Immature natural killer cell (primary cell): ENCODE data around the gene SLC24A4. TPM values are rescaled to one million over a fixed set of nuclear protein-coding genes. Genes with fewer than 3 reads are reported as not detected.
A peak's percentile ranks its signal among the peaks of the same experiment; 100 is the strongest.

Experiments used
- DNase-seq, 3 donors: peaks; one replicate each; pipeline ENCODE4 v3.0.0; 2022; ENCODE audit warnings: mixed read lengths in 1 of 3
- H3K27ac Mint-ChIP-seq, 6 donors: one replicate each; pipeline ENCODE4 v1.8.0; 2020; ENCODE audit warnings: mixed read lengths in 6 of 6, mild to moderate bottlenecking in 5 of 6, inconsistent platforms in 4 of 6, moderate library complexity in 3 of 6
- H3K27me3 Mint-ChIP-seq, 3 donors: one replicate each; pipeline ENCODE4 v1.8.0; 2020 to 2021; ENCODE audit warnings: low read depth in 3 of 3, mild to moderate bottlenecking in 3 of 3, mixed read lengths in 3 of 3, moderate library complexity in 3 of 3, inconsistent platforms in 1 of 3
- H3K36me3 Mint-ChIP-seq, 3 donors: one replicate each; pipeline ENCODE4 v1.8.0; 2020; ENCODE audit warnings: mixed read lengths in 3 of 3, inconsistent platforms in 2 of 3, mild to moderate bottlenecking in 2 of 3
- H3K4me1 Mint-ChIP-seq, 2 donors: one replicate each; pipeline ENCODE4 v1.8.0; 2020; ENCODE audit warnings: inconsistent platforms in 2 of 2, mild to moderate bottlenecking in 2 of 2, mixed read lengths in 2 of 2, moderate library complexity in 1 of 2
- H3K4me3 Mint-ChIP-seq, 5 donors: one replicate each; pipeline ENCODE4 v1.8.0; 2020; ENCODE audit warnings: mild to moderate bottlenecking in 5 of 5, mixed read lengths in 5 of 5, inconsistent platforms in 3 of 5, moderate library complexity in 3 of 5
- H3K9me3 Mint-ChIP-seq, 6 donors: one replicate each; pipeline ENCODE4 v1.8.0; 2020; ENCODE audit warnings: mild to moderate bottlenecking in 6 of 6, mixed read lengths in 6 of 6, inconsistent platforms in 4 of 6, moderate library complexity in 3 of 6
- polyA plus RNA-seq, 3 donors: library from polyadenylated mRNA; unstranded; fragments of 300-500 nt; fragmentation: Illumina TruSeq; gene quantifications; one replicate each; pipeline ENCODE4 v1.2.3, GENCODE V29; 2021

Gene SLC24A4
- polyA plus RNA-seq, 3 donors from 2014 or later: 0.05 to 0.52 (median 0.12) TPM

- Mint-ChIP-seq H3K4me1 (no peaks in the 10 kb centered on the region), H3K36me3 (no peaks in the 10 kb centered on the region), H3K4me3 (no peak overlapping the region), H3K27ac (no peak overlapping the region), H3K27me3 (peaks cover 6 to 19% (median 8%) of the 10 kb centered on the region in 3 donors), H3K9me3 (no peaks in the 10 kb centered on the region)
- no peak for DNase-seq
Observed at GRCh38 chr14:92297818-92298595, 25.0 kb upstream of the SLC24A4 start.

- Mint-ChIP-seq H3K4me3 (no peak overlapping the region), H3K4me1 (no peaks in the 10 kb centered on the region), H3K36me3 (no peaks in the 10 kb centered on the region), H3K27me3 (peaks cover 4 to 22% (median 5%) of the 10 kb centered on the region in 3 donors), H3K9me3 (peaks cover 0 to under 1% (median 0%) of the 10 kb centered on the region in 6 donors), H3K27ac (peak overlapping the region in 1 of 6 donors; percentile 24)
- no peak for DNase-seq
Observed at GRCh38 chr14:92302481-92302880, 20.5 kb upstream of the SLC24A4 start.

- Mint-ChIP-seq H3K4me1 (no peaks in the 10 kb centered on the region), H3K36me3 (no peaks in the 10 kb centered on the region), H3K27ac (no peak overlapping the region)
Observed at GRCh38 chr14:92308716-92309115, 14.2 kb upstream of the SLC24A4 start.

GRCh38 chr14:92309968-92310530, 12.9 kb upstream of the SLC24A4 start:
- peaks cover 0 to 2% (median 0%) of the 10 kb centered on the region in 6 donors for H3K9me3 Mint-ChIP-seq
- H3K4me3 Mint-ChIP-seq: no peak overlapping the region
- H3K4me1 Mint-ChIP-seq: no peaks in the 10 kb centered on the region
- H3K27ac Mint-ChIP-seq: no peak overlapping the region
- peaks cover 0 to 4% (median 2%) of the 10 kb centered on the region in 3 donors for H3K27me3 Mint-ChIP-seq
- no peaks in the 10 kb centered on the region for H3K36me3 Mint-ChIP-seq
- no peak for DNase-seq

More at GRCh38 chr14:92308716-92309115, 14.2 kb upstream of the SLC24A4 start:
- H3K4me3 Mint-ChIP-seq: no peak overlapping the region
- H3K9me3 Mint-ChIP-seq: peaks cover 0 to 2% (median 0%) of the 10 kb centered on the region in 6 donors
- DNase-seq: no peak
- peaks cover 0 to 7% (median 2%) of the 10 kb centered on the region in 3 donors for H3K27me3 Mint-ChIP-seq

- Mint-ChIP-seq H3K4me3 (no peak overlapping the region), H3K36me3 (no peaks in the 10 kb centered on the region), H3K4me1 (no peaks in the 10 kb centered on the region), H3K27ac (no peak overlapping the region), H3K27me3 (peaks cover 0 to 4% (median 2%) of the 10 kb centered on the region in 3 donors), H3K9me3 (peaks cover 0 to 2% (median 0%) of the 10 kb centered on the region in 6 donors)
- DNase-seq: no peak
Observed at GRCh38 chr14:92310776-92311375, 12.1 kb upstream of the SLC24A4 start.

- Mint-ChIP-seq H3K36me3 (peaks cover 0 to 4% (median 0%) of the 10 kb centered on the region in 3 donors), H3K27ac (no peak overlapping the region), H3K27me3 (peaks cover 5 to 15% (median 12%) of the 10 kb centered on the region in 3 donors), H3K9me3 (no peaks in the 10 kb centered on the region), H3K4me3 (no peak overlapping the region), H3K4me1 (peaks cover 0 to 2% of the 10 kb centered on the region in 2 donors)
- DNase-seq: no peak
Observed at GRCh38 chr14:92314182-92314581, 8.8 kb upstream of the SLC24A4 start.

GRCh38 chr14:92315050-92315805, 7.7 kb upstream of the SLC24A4 start:
- DNase-seq: no peak
- H3K36me3 Mint-ChIP-seq: peaks cover 0 to 4% (median 0%) of the 10 kb centered on the region in 3 donors
- H3K27ac Mint-ChIP-seq: no peak overlapping the region
- peaks cover 5 to 19% (median 17%) of the 10 kb centered on the region in 3 donors for H3K27me3 Mint-ChIP-seq
- H3K9me3 Mint-ChIP-seq: no peaks in the 10 kb centered on the region
- peaks cover 0 to 2% of the 10 kb centered on the region in 2 donors for H3K4me1 Mint-ChIP-seq
- no peak overlapping the region for H3K4me3 Mint-ChIP-seq

- Mint-ChIP-seq H3K27me3 (peaks cover 5 to 23% (median 19%) of the 10 kb centered on the region in 3 donors), H3K4me3 (no peak overlapping the region), H3K36me3 (peaks cover 0 to 4% (median 0%) of the 10 kb centered on the region in 3 donors), H3K4me1 (peaks cover 0 to 2% of the 10 kb centered on the region in 2 donors), H3K9me3 (no peaks in the 10 kb centered on the region), H3K27ac (no peak overlapping the region)
- no peak for DNase-seq
Observed at GRCh38 chr14:92316176-92316575, 6.8 kb upstream of the SLC24A4 start.

- Mint-ChIP-seq H3K4me1 (peaks cover 0 to 2% of the 10 kb centered on the region in 2 donors), H3K4me3 (no peak overlapping the region), H3K27me3 (peaks cover 8 to 26% (median 23%) of the 10 kb centered on the region in 3 donors), H3K9me3 (no peaks in the 10 kb centered on the region), H3K36me3 (peaks cover 0 to 4% (median 0%) of the 10 kb centered on the region in 3 donors), H3K27ac (no peak overlapping the region)
- no peak for DNase-seq
Observed at GRCh38 chr14:92316937-92317336, 6.0 kb upstream of the SLC24A4 start.

- H3K36me3 Mint-ChIP-seq: peaks cover 0 to 4% (median 0%) of the 10 kb centered on the region in 3 donors
- peaks cover 0 to 5% of the 10 kb centered on the region in 2 donors for H3K4me1 Mint-ChIP-seq
- H3K27ac Mint-ChIP-seq: no peak overlapping the region
- H3K4me3 Mint-ChIP-seq: no peak overlapping the region
- no peaks in the 10 kb centered on the region for H3K9me3 Mint-ChIP-seq
- no peak for DNase-seq
- H3K27me3 Mint-ChIP-seq: peaks cover 12 to 23% (median 22%) of the 10 kb centered on the region in 3 donors
Observed at GRCh38 chr14:92317511-92317910, 5.5 kb upstream of the SLC24A4 start.

GRCh38 chr14:92321701-92322100, 1.3 kb upstream of the SLC24A4 start:
- Mint-ChIP-seq H3K36me3 (peaks cover 0 to 4% (median 0%) of the 10 kb centered on the region in 3 donors), H3K4me1 (peaks cover 0 to 8% of the 10 kb centered on the region in 2 donors), H3K27ac (no peak overlapping the region), H3K4me3 (no peak overlapping the region), H3K9me3 (no peaks in the 10 kb centered on the region), H3K27me3 (peaks cover 21 to 36% (median 22%) of the 10 kb centered on the region in 3 donors)
- DNase-seq: no peak

- DNase-seq: no peak
- Mint-ChIP-seq H3K27me3 (peaks cover 16 to 33% (median 18%) of the 10 kb centered on the region in 3 donors), H3K9me3 (no peaks in the 10 kb centered on the region), H3K4me3 (peak overlapping the region in 4 of 5 donors; percentile 59 to 73 (median 66)), H3K27ac (no peak overlapping the region), H3K4me1 (peaks cover 0 to 6% of the 10 kb centered on the region in 2 donors), H3K36me3 (peaks cover 0 to 4% (median 0%) of the 10 kb centered on the region in 3 donors)
Observed at GRCh38 chr14:92322516-92322915, 449 bp upstream of the SLC24A4 start.
